Retinal pigment epithelial cell (primary cell): ENCODE data around the gene RBM44.
"Not testable (repeated sequence)": the region's sequence is repeated elsewhere in the genome, so short reads cannot be mapped to it uniquely, and the experiment has no call there.

Experiments
- DNase-seq: peaks from one replicate; pipeline ENCODE4 v3.0.0-alpha.2; 2010; ENCODE audit warnings: low read depth
- H3K4me3 ChIP-seq: 2 replicates; pipeline ENCODE4 v1.5.1; 2011; ENCODE audit warnings: mild to moderate bottlenecking, low read length, control low read depth, moderate library complexity
- CTCF ChIP-seq: conservative IDR thresholded peaks from 2 replicates; pipeline ENCODE4 v1.5.1; 2011; ENCODE audit warnings: low read depth, low read length, control low read depth, inconsistent platforms

RBM44 gene

GRCh38 chr2:237827421-237827987, 28.9 kb downstream of the RBM44 start:
- DNase-seq: no peak
- no peak for TF ChIP-seq CTCF
- H3K4me3 ChIP-seq: no peak overlapping the region

- TF ChIP-seq CTCF: no peak
- H3K4me3 ChIP-seq: no peak overlapping the region
- no peak for DNase-seq
Measured at GRCh38 chr2:237830522-237830921, 31.9 kb downstream of the RBM44 start.

GRCh38 chr2:237833546-237833945, 35.0 kb downstream of the RBM44 start:
- no peak for TF ChIP-seq CTCF
- no peak for DNase-seq
- H3K4me3 ChIP-seq: no peak overlapping the region

- no peak for DNase-seq
Measured at GRCh38 chr2:237835372-237835771, 36.8 kb downstream of the RBM44 start.

GRCh38 chr2:237841051-237841450, 42.5 kb downstream of the RBM44 start:
- no peak for DNase-seq
- no peak for TF ChIP-seq CTCF
- no peak overlapping the region for H3K4me3 ChIP-seq

More at GRCh38 chr2:237835372-237835771, 36.8 kb downstream of the RBM44 start:
- H3K4me3 ChIP-seq: no peak overlapping the region
- TF ChIP-seq CTCF: no peak

- not testable (repeated sequence) for DNase-seq, H3K4me3 ChIP-seq
Measured at GRCh38 chr2:237848940-237849339, 50.4 kb downstream of the RBM44 start.

GRCh38 chr2:237854295-237854694, 55.7 kb downstream of the RBM44 start:
- no peak for TF ChIP-seq CTCF
- DNase-seq: no peak
- no peak overlapping the region for H3K4me3 ChIP-seq

- H3K4me3 ChIP-seq: no peak overlapping the region
- TF ChIP-seq CTCF: no peak
- DNase-seq: no peak
Measured at GRCh38 chr2:237857791-237858190, 59.2 kb downstream of the RBM44 start.
